ENCODE measurements around the gene PTPRZ1.

PTPRZ1 gene

DNA sequence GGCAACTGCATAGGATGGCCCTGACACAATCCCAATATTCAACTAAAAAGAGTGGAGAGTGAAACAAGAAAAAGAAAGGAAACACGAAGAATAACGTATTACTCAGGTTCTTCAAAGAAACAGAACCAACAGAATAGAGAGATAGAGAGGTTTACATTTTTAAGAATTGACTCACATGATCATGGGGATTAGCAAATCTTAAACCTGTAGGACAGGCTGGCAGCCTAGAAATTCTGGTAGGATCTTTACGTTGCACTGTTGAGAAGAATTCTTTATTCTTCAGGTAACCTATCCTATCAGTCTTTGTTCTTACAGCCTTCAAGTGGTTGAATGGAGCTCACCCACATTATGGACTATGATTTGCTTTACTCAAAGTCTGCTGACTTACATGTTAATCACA, 167.2 kb downstream of the PTPRZ1 start:
- in situ Hi-C loops (cut with MboI; ENCODE audit: low sequenced_read_pairs), result no loop called here

DNA sequence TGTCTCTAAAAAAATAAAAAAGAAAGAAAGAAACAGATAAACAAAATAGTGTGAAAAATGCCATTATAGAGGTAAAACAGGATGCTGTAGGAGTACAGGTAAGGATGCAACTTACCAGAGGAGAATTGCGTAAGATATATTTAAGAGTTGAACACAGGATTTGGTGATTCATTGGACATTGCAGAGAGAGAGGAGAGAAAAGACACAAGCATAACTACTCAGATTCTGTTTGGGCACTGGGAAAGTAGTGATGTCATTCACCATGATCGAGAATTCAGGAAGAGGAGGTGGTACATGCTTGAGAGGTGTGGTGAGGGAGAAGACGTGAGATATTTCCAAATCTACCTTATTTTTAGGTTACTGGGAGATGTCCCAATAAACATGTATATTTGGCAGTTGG, 173.4 kb downstream of the PTPRZ1 start:
- in situ Hi-C loops (cut with MboI; ENCODE audit: low sequenced_read_pairs), result no loop called here

DNA sequence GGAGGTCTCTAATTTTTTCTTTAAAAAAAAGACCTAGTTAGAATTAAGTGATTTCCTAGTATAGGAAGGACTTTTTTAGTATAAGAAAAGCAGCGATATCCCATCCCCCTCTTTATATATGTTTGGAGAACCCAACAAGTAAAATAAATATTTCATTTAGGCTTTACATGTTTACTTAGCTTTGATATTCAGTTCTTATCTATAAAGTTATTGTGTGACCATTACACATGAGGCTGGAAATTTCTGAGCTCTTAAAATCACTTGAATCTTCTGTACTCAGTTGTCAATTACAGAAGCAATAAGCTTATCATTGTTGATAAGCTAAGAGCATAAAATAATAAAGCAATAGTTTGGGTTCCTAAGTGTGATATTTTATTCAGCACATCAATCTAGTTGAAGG, 181.4 kb downstream of the PTPRZ1 start:
- in situ Hi-C loops (cut with MboI; ENCODE audit: low sequenced_read_pairs), result no loop called here

DNA sequence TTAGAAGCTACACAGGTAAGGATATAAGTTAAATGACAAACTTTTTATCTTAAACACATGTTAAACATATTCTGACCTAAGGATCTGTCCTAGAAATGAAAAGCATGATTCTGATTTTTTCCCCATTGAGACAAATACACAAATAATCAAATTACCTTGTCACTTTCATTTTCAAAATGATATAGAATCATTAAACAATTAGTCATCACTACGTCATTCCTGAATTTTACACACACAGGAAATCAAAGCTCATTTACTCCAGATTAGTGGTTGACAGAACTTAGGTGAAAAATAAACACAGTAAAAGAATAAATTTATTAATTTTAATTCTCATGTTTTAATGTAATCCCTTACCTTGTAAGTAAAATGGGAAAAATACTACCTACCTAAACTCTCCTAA, 182.1 kb downstream of the PTPRZ1 start:
- in situ Hi-C loops (cut with MboI; ENCODE audit: low sequenced_read_pairs), result no loop called here

DNA sequence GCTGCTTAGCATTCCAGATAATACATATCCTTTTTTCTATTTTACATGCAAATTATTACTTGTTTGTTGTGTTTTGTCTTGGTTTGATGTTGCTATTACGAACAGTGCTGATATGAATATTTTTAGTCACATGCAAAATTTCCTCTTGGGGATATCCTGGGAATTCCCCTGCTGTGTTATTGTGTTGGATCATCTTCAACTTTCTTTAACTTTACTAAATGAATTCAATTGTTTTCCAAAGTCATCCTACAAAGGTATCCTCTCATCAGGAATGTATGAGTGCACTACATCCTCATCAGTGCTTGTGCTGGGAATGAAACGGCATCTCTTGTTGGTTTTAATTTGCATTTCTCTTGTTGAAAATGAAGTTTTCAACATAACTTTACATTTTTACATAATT, 184.0 kb downstream of the PTPRZ1 start:
- in situ Hi-C loops (cut with MboI; ENCODE audit: low sequenced_read_pairs), result no loop called here

DNA sequence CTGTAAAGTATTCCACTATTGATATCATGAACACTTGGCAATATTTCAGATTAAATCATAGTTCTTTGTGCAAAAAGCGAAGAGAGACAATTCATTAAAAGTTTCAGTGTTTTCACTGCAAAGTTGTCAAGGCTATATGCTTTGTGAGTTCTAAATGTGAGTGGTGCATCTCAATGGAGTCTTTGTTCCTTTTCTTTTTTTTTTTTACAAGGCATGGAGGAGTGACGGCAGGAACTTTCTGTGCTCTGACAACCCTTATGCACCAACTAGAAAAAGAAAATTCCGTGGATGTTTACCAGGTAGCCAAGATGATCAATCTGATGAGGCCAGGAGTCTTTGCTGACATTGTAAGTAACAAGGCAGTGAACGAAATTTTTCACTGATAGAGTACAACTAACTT, 186.6 kb downstream of the PTPRZ1 start:
- in situ Hi-C loops (cut with MboI; ENCODE audit: low sequenced_read_pairs), result no loop called here

DNA sequence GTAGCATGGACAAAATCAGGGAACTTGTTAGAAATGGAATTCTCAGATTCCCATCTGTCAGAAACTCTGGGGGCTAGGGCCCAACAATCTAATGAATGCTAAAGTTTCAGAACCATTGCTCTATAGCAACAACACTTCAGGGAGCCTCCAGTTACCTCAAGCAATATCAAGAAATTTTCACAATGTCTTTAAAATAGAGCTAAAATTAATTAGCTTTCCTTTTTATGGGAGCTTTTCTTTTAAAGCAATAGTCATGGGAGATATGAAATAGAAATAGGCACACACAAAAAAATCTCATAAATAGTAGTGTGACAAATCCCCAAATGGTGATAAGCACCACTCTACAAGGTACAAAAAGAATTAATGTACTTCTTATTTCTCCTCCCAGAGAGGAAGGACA, 190.2 kb downstream of the PTPRZ1 start:
- in situ Hi-C loops (cut with MboI; ENCODE audit: low sequenced_read_pairs), result no loop called here

DNA sequence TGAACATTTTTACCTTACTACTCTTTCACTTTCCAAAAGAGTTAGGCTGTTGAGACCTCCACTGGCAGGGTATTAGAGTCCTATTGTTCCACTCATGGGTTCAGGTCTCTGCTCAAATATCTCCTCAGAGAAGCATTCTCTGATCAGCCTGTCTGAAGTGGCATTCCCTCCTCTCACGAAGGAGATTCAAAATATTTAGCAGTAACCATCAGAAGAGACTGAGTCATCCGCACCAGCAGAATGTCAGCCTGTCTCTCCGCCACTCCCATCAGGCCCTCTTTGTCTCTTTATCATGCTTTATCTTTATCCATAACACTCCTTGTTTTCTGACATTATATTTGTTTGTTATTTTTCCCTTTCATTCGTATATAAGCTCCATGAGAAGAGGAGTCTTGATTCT, 192.0 kb downstream of the PTPRZ1 start:
- in situ Hi-C loops (cut with MboI; ENCODE audit: low sequenced_read_pairs), result no loop called here

DNA sequence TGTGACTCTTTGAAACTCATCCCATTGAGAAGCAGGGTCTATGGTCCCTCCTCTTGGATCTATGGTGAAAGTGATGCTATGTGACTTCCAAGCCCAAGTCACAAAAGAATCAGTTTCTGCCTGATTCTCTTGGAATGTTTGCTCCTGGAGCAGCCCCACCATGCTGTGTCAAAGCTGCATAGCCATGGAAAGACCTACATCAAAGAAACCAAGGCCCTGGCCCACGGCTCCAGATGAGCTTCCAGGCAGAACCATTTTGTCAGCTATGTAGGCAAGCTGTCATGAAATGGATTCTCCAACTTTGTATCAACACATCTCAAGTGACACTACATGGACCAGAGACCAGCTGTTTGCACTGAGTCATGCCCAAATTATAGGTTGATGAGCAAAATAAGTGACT, 194.1 kb downstream of the PTPRZ1 start:
- in situ Hi-C loops (cut with MboI; ENCODE audit: low sequenced_read_pairs), result no loop called here

DNA sequence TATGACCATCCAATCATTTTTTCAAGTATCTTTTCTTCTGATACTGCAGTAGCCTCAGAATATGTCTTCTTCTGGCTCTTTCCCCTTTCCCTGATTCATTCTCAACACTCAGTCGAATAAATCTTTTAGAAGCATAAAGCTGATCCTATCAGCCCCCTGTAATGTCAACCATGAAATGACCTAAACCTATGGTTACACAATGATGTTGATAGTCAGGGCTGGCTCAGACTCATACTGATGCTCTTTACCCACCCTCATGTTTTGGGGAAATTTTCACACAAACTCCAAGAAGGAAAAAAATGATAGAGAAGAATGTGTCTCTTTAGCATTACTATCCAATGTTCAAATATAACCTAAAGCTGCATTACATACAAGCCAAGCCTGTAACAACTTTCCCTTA, 195.1 kb downstream of the PTPRZ1 start:
- in situ Hi-C loops (cut with MboI; ENCODE audit: low sequenced_read_pairs), result no loop called here

DNA sequence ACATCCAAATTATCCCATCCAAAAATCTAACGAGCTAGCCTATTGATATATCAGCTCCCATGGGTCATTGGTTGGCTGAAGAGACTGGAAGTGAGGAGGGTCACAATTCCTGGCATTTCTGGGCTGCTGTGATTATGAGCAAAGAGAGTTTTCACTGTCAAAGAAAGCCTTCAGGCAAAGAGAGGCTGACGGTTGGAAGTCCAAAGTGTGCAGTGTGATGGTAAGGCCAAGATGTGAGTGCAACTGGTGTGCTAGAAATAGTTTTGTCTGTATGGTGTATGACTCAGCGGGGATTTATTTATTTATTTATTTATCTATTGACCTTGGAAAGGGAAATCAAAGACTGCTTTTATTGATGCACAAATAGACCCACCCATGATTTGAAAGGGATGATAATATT, 196.0 kb downstream of the PTPRZ1 start:
- in situ Hi-C loops (cut with MboI; ENCODE audit: low sequenced_read_pairs), result no loop called here

DNA sequence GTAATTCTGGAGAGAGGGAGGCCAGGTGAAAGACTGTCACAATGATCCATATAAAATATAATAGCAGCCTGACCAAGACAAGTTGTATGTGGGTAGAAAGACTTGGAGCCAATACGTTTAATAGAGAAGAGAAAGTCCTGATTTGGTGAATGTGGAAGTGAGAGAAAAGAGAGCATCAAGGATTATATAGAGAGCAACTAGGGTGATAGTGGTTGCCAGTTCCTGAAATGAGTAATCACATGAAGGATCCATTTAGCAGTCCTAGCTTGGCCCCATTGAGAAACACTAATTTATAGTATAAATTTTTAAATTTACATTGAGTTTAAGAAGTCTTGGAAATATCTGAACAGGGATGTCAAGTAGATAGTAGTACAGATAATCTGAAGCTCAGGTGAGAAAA, 197.1 kb downstream of the PTPRZ1 start:
- in situ Hi-C loops (cut with MboI; ENCODE audit: low sequenced_read_pairs), result no loop called here

DNA sequence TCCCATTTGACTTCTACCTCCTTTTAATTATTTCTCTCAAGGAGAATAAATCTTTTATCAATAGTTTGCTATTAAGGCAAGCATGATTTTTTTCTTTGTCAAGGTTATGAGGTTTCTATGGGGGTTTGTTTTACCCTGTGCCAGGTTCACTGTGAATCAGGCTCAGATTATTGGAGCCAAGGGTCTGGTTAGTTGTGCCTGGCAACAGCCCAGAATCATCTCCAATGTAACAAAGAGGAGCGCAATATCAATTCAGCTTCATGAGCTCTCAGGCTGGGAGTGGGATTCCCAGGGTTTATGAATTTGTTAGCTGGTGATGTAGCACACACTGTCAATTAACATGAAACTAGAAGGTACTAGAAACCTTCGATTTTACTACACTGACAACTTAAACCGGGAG, 197.9 kb downstream of the PTPRZ1 start:
- in situ Hi-C loops (cut with MboI; ENCODE audit: low sequenced_read_pairs), result no loop called here

DNA sequence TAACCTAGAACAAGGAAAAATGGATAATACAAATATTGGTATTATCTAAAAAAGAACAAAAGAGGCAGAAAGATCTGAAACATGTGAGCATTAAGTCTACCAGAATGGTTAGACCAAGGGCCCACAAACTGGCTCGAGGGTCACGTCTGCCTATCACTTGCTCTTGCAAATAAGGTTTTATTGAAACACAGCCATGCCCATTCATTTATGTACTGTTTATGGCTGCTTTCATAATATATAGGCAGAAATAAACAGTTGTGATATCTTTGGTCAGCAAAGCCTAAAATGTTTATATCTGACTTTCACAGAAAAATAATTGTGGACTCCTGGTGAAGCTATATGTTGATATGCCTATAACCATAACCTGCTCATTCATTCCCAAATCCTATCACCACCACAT, 199.3 kb downstream of the PTPRZ1 start:
- in situ Hi-C loops (cut with MboI; ENCODE audit: low sequenced_read_pairs), result no loop called here

DNA sequence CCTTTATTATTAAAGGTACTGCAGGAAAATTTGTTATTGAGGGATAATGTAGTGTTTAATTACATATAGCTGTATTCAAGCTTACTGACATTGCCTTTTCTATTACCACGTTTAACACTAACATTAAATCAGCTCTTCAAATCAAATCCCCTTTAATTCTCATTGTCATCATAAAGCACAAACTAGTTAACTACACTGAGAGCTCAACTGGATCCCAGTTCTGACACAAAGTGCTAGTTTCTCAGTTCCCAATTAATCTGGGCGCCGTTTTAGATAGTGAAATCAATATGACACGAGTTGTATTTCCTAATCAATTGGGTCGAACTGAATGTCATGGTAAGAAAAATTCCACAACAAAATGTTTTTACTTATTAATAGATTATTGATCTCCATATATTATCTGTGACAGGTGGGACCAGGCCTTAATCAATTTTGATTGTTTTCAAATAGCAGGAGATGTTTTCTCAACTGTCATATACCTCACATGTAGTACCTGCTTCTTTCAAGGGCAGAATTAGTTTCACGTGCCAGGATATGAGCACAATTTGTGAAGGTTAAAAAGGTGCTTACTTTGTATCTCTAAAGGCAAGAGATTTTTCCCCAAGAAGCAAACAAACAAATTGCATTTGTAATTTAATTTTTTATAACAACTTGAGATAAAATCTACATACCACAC, 200.1 kb downstream of the PTPRZ1 start:
- in situ Hi-C loops (cut with MboI; ENCODE audit: low sequenced_read_pairs), result no loop called here

DNA sequence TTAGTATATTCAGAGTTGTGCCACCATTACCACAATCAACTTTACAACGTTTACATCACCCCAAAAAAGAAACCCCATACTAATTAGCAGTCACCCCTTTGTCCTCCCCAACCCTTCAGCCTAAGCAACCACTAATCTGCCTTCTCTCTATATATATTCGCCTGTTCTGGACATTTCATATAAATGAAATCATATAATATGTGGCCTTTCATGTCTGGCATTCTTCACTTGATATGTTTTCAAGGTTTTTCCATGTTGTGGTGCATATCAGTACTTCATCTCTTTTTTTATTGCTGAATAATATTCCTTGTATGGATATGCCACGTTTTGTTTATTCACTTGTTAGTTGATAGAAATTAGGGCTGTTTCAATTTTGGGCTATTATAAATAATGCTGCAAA, 200.7 kb downstream of the PTPRZ1 start:
- in situ Hi-C loops (cut with MboI; ENCODE audit: low sequenced_read_pairs), result no loop called here

DNA sequence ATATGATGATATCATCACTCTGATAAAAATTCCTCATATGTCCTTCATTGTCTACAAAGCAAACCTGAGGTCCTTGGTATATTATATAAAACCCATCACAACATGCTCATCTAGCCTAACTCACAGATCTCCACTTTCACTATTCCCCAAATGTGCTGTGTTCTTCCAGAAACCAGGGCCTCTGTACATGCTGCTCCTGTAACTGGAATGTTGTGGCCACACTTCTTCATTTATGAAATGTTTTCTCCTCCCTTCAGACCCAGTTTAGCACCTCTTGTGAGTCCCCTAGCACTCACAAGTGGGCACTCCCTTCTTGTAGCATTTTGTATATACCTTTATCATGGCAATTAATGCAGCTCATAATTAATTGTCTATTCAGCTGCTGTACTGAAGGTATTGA, 209.2 kb downstream of the PTPRZ1 start:
- in situ Hi-C loops (cut with MboI; ENCODE audit: low sequenced_read_pairs), result no loop called here

DNA sequence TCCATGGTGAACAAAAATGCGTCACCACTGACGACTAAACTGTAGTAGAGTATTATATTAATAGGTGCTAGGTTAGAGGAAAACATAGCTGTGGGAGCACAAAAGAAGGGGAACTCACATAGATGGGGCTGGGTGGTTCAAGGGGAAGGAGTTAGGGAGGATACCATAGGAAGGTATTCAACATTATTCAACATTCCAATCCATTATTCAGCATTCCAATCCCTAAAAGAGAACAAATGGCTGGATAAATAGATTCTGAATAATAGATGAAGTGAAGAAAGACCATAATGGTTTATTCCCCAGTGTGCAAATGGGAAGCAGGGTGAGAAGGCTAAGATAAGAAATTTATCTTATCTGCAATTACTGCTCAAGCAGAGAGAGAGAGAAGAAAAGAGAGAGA, 209.7 kb downstream of the PTPRZ1 start:
- in situ Hi-C loops (cut with MboI; ENCODE audit: low sequenced_read_pairs), result no loop called here

DNA sequence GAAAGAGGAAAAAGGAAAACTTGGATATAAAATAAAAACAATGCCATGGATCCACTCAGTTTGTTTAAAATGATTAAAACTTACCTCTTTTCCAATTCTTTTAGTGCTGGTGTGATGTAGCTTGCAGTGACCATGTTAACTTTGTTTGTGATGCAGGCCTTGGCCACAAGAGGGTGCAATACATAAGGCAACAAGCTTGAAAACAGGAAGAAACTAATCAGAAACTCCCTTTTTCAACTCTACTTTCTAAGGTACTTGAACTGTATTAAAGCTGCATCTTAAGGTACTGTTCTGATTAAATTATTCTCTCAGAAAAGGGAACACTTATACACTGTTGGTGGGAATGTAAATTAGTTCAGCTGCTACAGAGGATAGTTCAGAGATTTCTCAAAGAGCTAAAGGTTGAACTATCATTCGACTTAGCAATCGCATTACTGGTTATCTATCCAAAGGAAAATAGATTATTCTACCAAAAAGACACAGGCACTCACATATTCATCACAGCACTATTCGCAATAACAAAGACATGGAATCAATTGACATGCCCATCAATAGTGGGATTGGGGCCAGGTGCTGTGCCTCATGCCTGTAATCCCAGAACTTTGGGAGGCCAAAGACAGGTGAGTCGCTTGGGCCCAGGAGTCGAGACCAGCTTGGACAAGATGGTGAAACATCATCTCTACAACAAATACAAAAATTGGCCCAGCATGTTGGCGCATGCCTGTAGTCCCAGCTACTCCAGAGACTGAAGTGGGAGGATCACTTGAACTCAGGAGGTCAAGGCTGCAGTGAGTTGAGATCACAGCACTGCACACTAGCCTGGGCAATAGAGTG, 220.2 kb downstream of the PTPRZ1 start:
- in situ Hi-C loops (cut with MboI; ENCODE audit: low sequenced_read_pairs), result no loop called here

DNA sequence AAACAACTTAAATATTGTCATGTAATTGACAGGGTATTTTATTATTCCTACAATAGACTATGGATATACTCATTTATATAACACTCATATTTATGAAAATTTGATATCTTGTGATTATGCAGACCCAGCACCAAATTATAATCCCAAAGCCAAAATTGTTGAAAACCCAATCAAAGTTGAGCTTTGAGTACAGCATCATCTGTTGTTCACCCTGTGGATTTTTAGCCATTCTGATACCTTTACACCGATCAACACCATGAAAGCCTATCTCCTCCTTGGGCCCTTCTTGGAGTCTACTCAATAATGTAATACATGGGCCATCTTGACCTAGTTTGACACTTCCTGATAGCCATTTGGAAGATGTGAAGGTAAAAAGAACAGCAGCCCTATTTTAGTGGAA, 221.6 kb downstream of the PTPRZ1 start:
- in situ Hi-C loops (cut with MboI; ENCODE audit: low sequenced_read_pairs), result no loop called here

DNA sequence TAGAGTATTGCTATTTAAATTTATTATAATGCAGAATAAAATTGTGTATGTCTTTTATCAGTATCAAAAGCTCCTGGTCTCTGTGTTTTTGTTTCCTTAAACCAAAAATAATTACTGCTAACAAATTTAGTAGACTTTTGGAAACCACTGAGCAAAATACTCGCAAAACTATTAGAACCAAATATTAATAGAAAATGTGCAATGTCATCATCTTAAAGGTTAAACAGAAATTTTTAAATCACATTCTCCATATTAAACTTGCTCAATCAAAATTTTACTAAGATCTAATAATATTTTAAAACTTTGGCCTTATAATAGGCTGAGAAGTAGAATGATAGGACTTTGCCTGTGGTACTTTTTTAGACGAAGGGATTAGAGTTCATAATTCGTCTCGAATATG, 222.7 kb downstream of the PTPRZ1 start:
- in situ Hi-C loops (cut with MboI; ENCODE audit: low sequenced_read_pairs), result no loop called here

DNA sequence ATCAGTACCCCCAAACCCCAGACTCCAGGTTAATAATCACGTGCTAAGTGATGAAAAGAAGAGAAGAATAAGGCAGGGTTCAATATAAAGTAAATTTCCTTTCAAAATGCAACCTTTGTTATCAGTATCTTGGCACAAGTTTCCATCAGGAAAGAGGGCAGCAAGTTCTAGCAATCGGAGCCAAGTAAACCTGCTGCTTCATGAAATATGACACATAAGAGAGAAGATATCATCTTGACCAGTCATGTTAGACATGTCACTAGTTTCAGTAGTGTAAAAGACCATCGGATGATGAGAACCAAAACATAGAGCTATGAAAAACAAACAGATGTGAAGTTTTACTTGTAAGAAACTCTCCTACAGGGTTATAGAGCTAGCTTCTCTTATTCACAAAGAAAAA, 227.1 kb downstream of the PTPRZ1 start:
- in situ Hi-C loops (cut with MboI; ENCODE audit: low sequenced_read_pairs), result no loop called here

DNA sequence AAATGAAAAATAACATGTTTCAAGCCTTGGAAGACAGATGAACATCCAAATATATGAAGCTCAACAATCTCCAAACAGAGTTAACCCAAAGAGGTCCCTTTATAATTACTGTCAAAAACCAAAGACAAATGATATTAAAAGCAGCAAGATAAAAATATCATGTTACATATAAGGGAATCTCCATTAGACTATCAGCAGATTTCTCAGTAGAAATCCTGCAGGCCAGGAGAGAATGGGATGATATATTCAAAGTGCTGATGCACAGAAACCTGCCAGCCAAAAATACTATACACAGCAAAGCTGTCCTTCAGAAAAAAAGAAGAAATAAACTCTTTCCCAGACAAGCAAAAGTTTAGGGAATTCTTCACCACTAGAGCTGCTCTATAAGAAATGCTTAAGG, 230.1 kb downstream of the PTPRZ1 start:
- in situ Hi-C loops (cut with MboI; ENCODE audit: low sequenced_read_pairs), result no loop called here

All from HL-60/S4 treated with phorbol 12-myristate 13-acetate at 8.2 ng/mL for 4 days and 3 days (cell line).